NT2/D1 (cell line): Measurements from ENCODE around the gene GPX8.

Experiments
- SUZ12 ChIP-seq: IDR thresholded peaks from 2 replicates; pipeline ENCODE4 v1.6.1; 2011; ENCODE audit not compliant: insufficient read length, insufficient read depth; ENCODE audit errors: extremely low read depth
- ZNF274 ChIP-seq: IDR thresholded peaks from 2 replicates; pipeline ENCODE4 v1.6.1; 2011; ENCODE audit warnings: mild to moderate bottlenecking, low read depth, low read length

GRCh38 chr5:55159763-55160492 is at the start of gene GPX8:
- no peak for TF ChIP-seq ZNF274
- no peak for TF ChIP-seq SUZ12
